Measurements from ENCODE around the gene RNF183.

RNF183 gene

GRCh38 chr9:113345671-113346070, 42.5 kb upstream of the RNF183 start:
- no peaks in the 10 kb centered on the region for H3K36me3 ChIP-seq (ENCODE audit: insufficient read depth)
- H3K79me2 ChIP-seq (ENCODE audit: insufficient read depth, low read depth), result no peaks in the 10 kb centered on the region

GRCh38 chr9:113345190-113345589, 42.0 kb upstream of the RNF183 start:
- no peaks in the 10 kb centered on the region for H4K20me1 ChIP-seq (ENCODE audit: insufficient read depth)
- no peak overlapping the region for H3K27ac ChIP-seq
- H3K4me3 ChIP-seq (IDR thresholded peaks at IDR 0.05; ENCODE audit: insufficient read depth, low read depth, low read length), result no peak overlapping the region
- no peaks in the 10 kb centered on the region for H3K79me2 ChIP-seq (ENCODE audit: insufficient read depth, low read depth)
- H2AFZ ChIP-seq (ENCODE audit: low read depth), result no peak overlapping the region
- H3K4me1 ChIP-seq (ENCODE audit: low read depth, poor library complexity, severe bottlenecking), result peaks cover 11% of the 10 kb centered on the region
- H3K9ac ChIP-seq, result no peak overlapping the region
- H3K27me3 ChIP-seq (ENCODE audit: insufficient read depth, low read depth), result no peaks in the 10 kb centered on the region
- H3K4me2 ChIP-seq, result no peak overlapping the region
- no peaks in the 10 kb centered on the region for H3K36me3 ChIP-seq (ENCODE audit: insufficient read depth)
- no peak for TF ChIP-seq CTCF (conservative IDR thresholded peaks at IDR 0.05; ENCODE audit: low read depth, low read length)

More at GRCh38 chr9:113345671-113346070, 42.5 kb upstream of the RNF183 start:
- Histone ChIP-seq H4K20me1 (ENCODE audit: insufficient read depth) (no peaks in the 10 kb centered on the region), H3K27me3 (ENCODE audit: insufficient read depth, low read depth) (no peaks in the 10 kb centered on the region), H3K4me2 (no peak overlapping the region), H3K4me3 (IDR thresholded peaks at IDR 0.05; ENCODE audit: insufficient read depth, low read depth, low read length) (no peak overlapping the region), H2AFZ (ENCODE audit: low read depth) (no peak overlapping the region), H3K4me1 (ENCODE audit: low read depth, poor library complexity, severe bottlenecking) (peaks cover 16% of the 10 kb centered on the region), H3K27ac (no peak overlapping the region), H3K9ac (no peak overlapping the region)
- TF ChIP-seq CTCF (conservative IDR thresholded peaks at IDR 0.05; ENCODE audit: low read depth, low read length), result no peak

- Histone ChIP-seq H2AFZ (ENCODE audit: low read depth) (no peak overlapping the region; the same call in 1 of the 2 replicates), H3K9ac (no peak overlapping the region), H3K4me2 (no peak overlapping the region)
These were observed 40.6 kb upstream of the RNF183 start for GRCh38 chr9:113343732-113344231.

GRCh38 chr9:113341712-113342410, 38.7 kb upstream of the RNF183 start:
- Histone ChIP-seq H3K36me3 (ENCODE audit: insufficient read depth) (no peaks in the 10 kb centered on the region), H2AFZ (ENCODE audit: low read depth) (no peak overlapping the region), H4K20me1 (ENCODE audit: insufficient read depth) (no peaks in the 10 kb centered on the region), H3K4me3 (IDR thresholded peaks at IDR 0.05; ENCODE audit: insufficient read depth, low read depth, low read length) (no peak overlapping the region), H3K27ac (no peak overlapping the region), H3K4me1 (ENCODE audit: low read depth, poor library complexity, severe bottlenecking) (peaks cover 14% of the 10 kb centered on the region), H3K27me3 (ENCODE audit: insufficient read depth, low read depth) (no peaks in the 10 kb centered on the region), H3K4me2 (no peak overlapping the region), H3K79me2 (ENCODE audit: insufficient read depth, low read depth) (no peaks in the 10 kb centered on the region), H3K9ac (no peak overlapping the region)
- TF ChIP-seq CTCF (conservative IDR thresholded peaks at IDR 0.05; ENCODE audit: low read depth, low read length), result no peak

More at GRCh38 chr9:113343732-113344231, 40.6 kb upstream of the RNF183 start:
- TF ChIP-seq CTCF (conservative IDR thresholded peaks at IDR 0.05; ENCODE audit: low read depth, low read length), result no peak
- Histone ChIP-seq H3K4me1 (ENCODE audit: low read depth, poor library complexity, severe bottlenecking) (peaks cover 14% of the 10 kb centered on the region), H3K4me3 (IDR thresholded peaks at IDR 0.05; ENCODE audit: insufficient read depth, low read depth, low read length) (no peak overlapping the region), H4K20me1 (ENCODE audit: insufficient read depth) (no peaks in the 10 kb centered on the region), H3K27ac (no peak overlapping the region), H3K79me2 (ENCODE audit: insufficient read depth, low read depth) (no peaks in the 10 kb centered on the region), H3K27me3 (ENCODE audit: insufficient read depth, low read depth) (no peaks in the 10 kb centered on the region), H3K36me3 (ENCODE audit: insufficient read depth) (no peaks in the 10 kb centered on the region)

Data from KMS-11 (cell line).